ENCODE data around the gene ANKRD17. TPM values are rescaled to one million over a fixed set of nuclear protein-coding genes. Genes with fewer than 3 reads are reported as not detected.

The ANKRD17 gene
- total RNA-seq, 1 experiment from 2014 or later: 66.8 TPM

- Mint-ChIP-seq H3K4me3 (ENCODE audit: unreplicated experiment) (no peak overlapping the region), H3K27me3 (ENCODE audit: insufficient read depth, unreplicated experiment) (peaks cover 13% of the 10 kb centered on the region), H3K27ac (ENCODE audit: unreplicated experiment) (no peak overlapping the region), H3K4me1 (ENCODE audit: low read depth, unreplicated experiment) (no peaks in the 10 kb centered on the region), H3K9me3 (ENCODE audit: unreplicated experiment) (no peaks in the 10 kb centered on the region), H3K36me3 (ENCODE audit: insufficient read depth, unreplicated experiment) (peaks cover 6% of the 10 kb centered on the region)
- intact Hi-C loops (cut with micrococcal nuclease; ENCODE audit: unreplicated experiment): no loop called here
- BruUV-seq (replicated peaks): no TSS peak
- Histone ChIP-seq H3K4me3 (ENCODE audit: low read depth, low read length) (no peak overlapping the region), H3K9me3 (no peaks in the 10 kb centered on the region), H3K27me3 (replicated peaks; ENCODE audit: control insufficient read depth, insufficient read depth, low read length) (no peaks in the 10 kb centered on the region), H3K36me3 (ENCODE audit: control insufficient read depth, insufficient read depth, low read length) (no peaks in the 10 kb centered on the region), H3K4me1 (no peaks in the 10 kb centered on the region)
- ChIA-PET POLR2A (no interaction called here), CTCF (no interaction called here)
- no peak for DNase-seq
- no peak for TF ChIP-seq CTCF (IDR thresholded peaks at IDR 0.05; ENCODE audit: insufficient read depth in 1 of 2, low read depth in 1 of 2, low read length in 1 of 2, severe bottlenecking in 1 of 2, unreplicated experiment in 1 of 2)
These were observed 230.0 kb downstream of the ANKRD17 start for GRCh38 chr4:73028621-73029020.

Other genes starting within 250 kb of the ANKRD17 start
- 11.6 and 12.2 TPM in 2 replicates for gene COX18, start 189.1 kb downstream of the ANKRD17 start, total RNA-seq (2022)
- gene ALB, start 145.5 kb upstream of the ANKRD17 start, total RNA-seq (2022): 64.9 and 79.8 TPM in 2 replicates
- 158 and 252 TPM in 2 replicates for gene AFP, start 177.4 kb upstream of the ANKRD17 start, total RNA-seq (2022)
- gene AFM, start 222.9 kb upstream of the ANKRD17 start, total RNA-seq (2022): 2.5 and 4.1 TPM in 2 replicates

Measured in Caco-2 (cell line).